CD4-positive, alpha-beta T cell (primary cell): Measurements from ENCODE around the gene GYG2. TPM values are rescaled to one million over a fixed set of nuclear protein-coding genes. Genes with fewer than 3 reads are reported as not detected.

Experiments used
- ATAC-seq: fragments of 200-7000 bp; cut with Tn5 transposase; one replicate; pipeline ENCODE4 v1.10.0; 2022; ENCODE audit warnings: mild to moderate bottlenecking; ENCODE audit not compliant: poor library complexity
- CTCF ChIA-PET: fragments of 350-600 bp; sonication (Branson Sonifier 250); formaldehyde crosslinking; loops from one replicate; lab custom pipeline; 2021; ENCODE audit warnings: antibody characterized with exemption, inconsistent platforms; lab: Charles Lee
- POLR2A ChIA-PET: fragments of 350-600 bp; sonication (Branson Sonifier 250); formaldehyde crosslinking; loops from one replicate; lab custom pipeline; 2021; ENCODE audit warnings: antibody characterized with exemption, inconsistent platforms; lab: Charles Lee
- DNase-seq, 14 experiments: peaks; one replicate each; pipeline ENCODE4 v3.0.0-alpha.2; 2013 to 2020; ENCODE audit warnings: mixed read lengths in 2 of 14
- H3K27ac ChIP-seq, 2 donors: one replicate each; pipeline versions ENCODE4 v1.5.1 to v1.7.0; 2013; ENCODE audit warnings: low read length in 2 of 2, low read depth in 1 of 2, mild to moderate bottlenecking in 1 of 2
- H3K27me3 ChIP-seq, 2 experiments: 1 replicate in 1 of 2; 2 replicates in 1 of 2; pipeline versions ENCODE4 v1.6.1 to v1.7.0; 2013; ENCODE audit warnings: low read length in 2 of 2, control low read depth in 1 of 2, mild to moderate bottlenecking in 1 of 2, moderate library complexity in 1 of 2; ENCODE audit not compliant: insufficient read depth in 2 of 2, control insufficient read depth in 1 of 2
- H3K36me3 ChIP-seq: one replicate; pipeline ENCODE4 v1.6.1; 2013; ENCODE audit warnings: low read length, control low read depth; ENCODE audit not compliant: insufficient read depth
- H3K4me1 ChIP-seq: one replicate; pipeline ENCODE4 v1.6.1; 2013; ENCODE audit warnings: low read length, control low read depth; ENCODE audit not compliant: insufficient read depth
- H3K4me3 ChIP-seq: one replicate; pipeline ENCODE4 v1.5.1; 2013; ENCODE audit warnings: mild to moderate bottlenecking, low read length, moderate library complexity
- H3K9me3 ChIP-seq, 2 experiments: 1 replicate in 1 of 2; 2 replicates in 1 of 2; pipeline versions ENCODE4 v1.6.1 to v1.7.0; 2013; ENCODE audit warnings: low read length in 2 of 2, mild to moderate bottlenecking in 2 of 2, control low read depth in 1 of 2, moderate library complexity in 1 of 2; ENCODE audit not compliant: control insufficient read depth in 1 of 2, insufficient read depth in 1 of 2
- H3K27ac Mint-ChIP-seq: one replicate; pipeline ENCODE4 v1.8.0; 2020; ENCODE audit warnings: mixed read lengths
- H3K27me3 Mint-ChIP-seq: one replicate; pipeline ENCODE4 v1.8.0; 2021; ENCODE audit warnings: mixed read lengths
- H3K36me3 Mint-ChIP-seq: one replicate; pipeline ENCODE4 v1.8.0; 2021; ENCODE audit warnings: low read depth, mixed read lengths
- H3K4me1 Mint-ChIP-seq: one replicate; pipeline ENCODE4 v1.8.0; 2021; ENCODE audit warnings: low read depth, mixed read lengths
- H3K4me3 Mint-ChIP-seq: one replicate; pipeline ENCODE4 v1.8.0; 2020; ENCODE audit warnings: mild to moderate bottlenecking, mixed read lengths
- H3K9me3 Mint-ChIP-seq: one replicate; pipeline ENCODE4 v1.8.0; 2020; ENCODE audit warnings: mixed read lengths
- intact Hi-C, 2 experiments: fragments of 100-400 bp; cut with DNase I in 1 of 2; cut with micrococcal nuclease in 1 of 2; formaldehyde crosslinking; loops; one replicate each; pipeline versions ENCODE4 v1.15.1 to v1.9.0; 2023 to 2025; cut with DNase I, micrococcal nuclease
- total RNA-seq, 174 experiments: library from RNA in 2 of 174; stranded (reverse) in 2 of 174; gene quantifications; one replicate each; pipeline ENCODE4 v1.2.3 and lab custom pipeline; 2021 to 2026
- TF ChIP-seq, protein P1 (sequence below): fragments of 200-600 bp; IDR thresholded peaks from one replicate; pipeline ENCODE4 v1.8.0; 2022; ENCODE audit warnings: antibody characterized with exemption, mild to moderate bottlenecking

The GYG2 gene
- total RNA-seq, 2 experiments from 2014 or later, result not detected

DNA sequence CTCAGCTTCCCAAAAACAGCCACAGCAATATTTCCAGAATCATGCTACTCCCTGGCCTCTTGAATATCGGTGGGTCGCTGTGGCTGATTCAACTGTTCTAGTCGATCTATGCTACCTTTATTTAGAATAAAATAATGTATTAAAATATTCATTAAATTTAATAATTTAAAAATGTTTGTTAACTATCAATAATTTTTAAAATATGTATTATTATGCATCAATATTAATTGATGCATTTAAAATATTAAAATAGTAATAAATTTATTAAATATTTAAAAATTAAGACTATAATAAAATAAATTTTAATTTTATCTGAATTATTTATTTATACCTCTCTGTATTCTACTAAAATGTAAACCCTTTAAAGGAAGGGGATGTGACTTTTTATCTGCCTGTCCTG, 81.4 kb downstream of the GYG2 start:
- Mint-ChIP-seq H3K4me3 (no peak overlapping the region), H3K36me3 (no peaks in the 10 kb centered on the region), H3K9me3 (no peaks in the 10 kb centered on the region), H3K27ac (no peak overlapping the region), H3K27me3 (no peaks in the 10 kb centered on the region), H3K4me1 (no peaks in the 10 kb centered on the region)
- no peak overlapping the region for H3K4me3 ChIP-seq
- no peaks in the 10 kb centered on the region for H3K27me3 ChIP-seq
- H3K36me3 ChIP-seq, result no peaks in the 10 kb centered on the region
- no peak for DNase-seq
- H3K27ac ChIP-seq, result no peak overlapping the region
- no peaks in the 10 kb centered on the region for H3K4me1 ChIP-seq
- ChIA-PET CTCF (no interaction called here), POLR2A (no interaction called here)
- no peak for ATAC-seq
- intact Hi-C loops, result no loop called here
- H3K9me3 ChIP-seq, result no peaks in the 10 kb centered on the region
- TF ChIP-seq, protein P1, sequence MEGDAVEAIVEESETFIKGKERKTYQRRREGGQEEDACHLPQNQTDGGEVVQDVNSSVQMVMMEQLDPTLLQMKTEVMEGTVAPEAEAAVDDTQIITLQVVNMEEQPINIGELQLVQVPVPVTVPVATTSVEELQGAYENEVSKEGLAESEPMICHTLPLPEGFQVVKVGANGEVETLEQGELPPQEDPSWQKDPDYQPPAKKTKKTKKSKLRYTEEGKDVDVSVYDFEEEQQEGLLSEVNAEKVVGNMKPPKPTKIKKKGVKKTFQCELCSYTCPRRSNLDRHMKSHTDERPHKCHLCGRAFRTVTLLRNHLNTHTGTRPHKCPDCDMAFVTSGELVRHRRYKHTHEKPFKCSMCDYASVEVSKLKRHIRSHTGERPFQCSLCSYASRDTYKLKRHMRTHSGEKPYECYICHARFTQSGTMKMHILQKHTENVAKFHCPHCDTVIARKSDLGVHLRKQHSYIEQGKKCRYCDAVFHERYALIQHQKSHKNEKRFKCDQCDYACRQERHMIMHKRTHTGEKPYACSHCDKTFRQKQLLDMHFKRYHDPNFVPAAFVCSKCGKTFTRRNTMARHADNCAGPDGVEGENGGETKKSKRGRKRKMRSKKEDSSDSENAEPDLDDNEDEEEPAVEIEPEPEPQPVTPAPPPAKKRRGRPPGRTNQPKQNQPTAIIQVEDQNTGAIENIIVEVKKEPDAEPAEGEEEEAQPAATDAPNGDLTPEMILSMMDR, result no peak

DNA sequence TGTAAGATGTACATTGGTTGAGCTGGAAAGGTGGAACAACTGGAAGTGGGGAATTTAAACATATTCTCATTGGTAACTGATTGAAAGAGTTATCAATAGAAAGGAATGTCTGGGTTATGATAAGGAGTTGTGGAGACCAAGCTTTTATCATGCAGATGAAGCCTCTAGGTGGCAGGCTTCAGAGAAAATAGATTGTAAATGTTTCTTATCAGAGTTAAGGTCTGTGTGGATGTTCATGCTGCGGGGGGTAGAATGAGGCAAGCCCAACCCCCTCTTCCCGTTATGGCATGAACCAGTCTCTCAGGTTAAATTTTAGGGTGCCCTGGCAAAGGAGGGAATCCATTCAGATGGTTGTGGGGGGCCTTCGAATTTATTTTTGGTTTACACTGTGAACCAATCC, 84.4 kb downstream of the GYG2 start:
- Histone ChIP-seq H3K27me3 (no peaks in the 10 kb centered on the region), H3K36me3 (no peaks in the 10 kb centered on the region), H3K4me3 (no peak overlapping the region), H3K9me3 (peaks cover 0 to 10% of the 10 kb centered on the region in 2 experiments), H3K27ac (no peak overlapping the region), H3K4me1 (no peaks in the 10 kb centered on the region)
- Mint-ChIP-seq H3K27ac (no peak overlapping the region), H3K4me1 (no peaks in the 10 kb centered on the region), H3K9me3 (no peaks in the 10 kb centered on the region), H3K27me3 (no peaks in the 10 kb centered on the region), H3K4me3 (no peak overlapping the region), H3K36me3 (no peaks in the 10 kb centered on the region)
- DNase-seq (no peak), ATAC-seq (no peak)
- CTCF ChIA-PET, result no interaction called here
- intact Hi-C loops, result no loop called here
- TF ChIP-seq, protein P1, result no peak
- POLR2A ChIA-PET, result no interaction called here

DNA sequence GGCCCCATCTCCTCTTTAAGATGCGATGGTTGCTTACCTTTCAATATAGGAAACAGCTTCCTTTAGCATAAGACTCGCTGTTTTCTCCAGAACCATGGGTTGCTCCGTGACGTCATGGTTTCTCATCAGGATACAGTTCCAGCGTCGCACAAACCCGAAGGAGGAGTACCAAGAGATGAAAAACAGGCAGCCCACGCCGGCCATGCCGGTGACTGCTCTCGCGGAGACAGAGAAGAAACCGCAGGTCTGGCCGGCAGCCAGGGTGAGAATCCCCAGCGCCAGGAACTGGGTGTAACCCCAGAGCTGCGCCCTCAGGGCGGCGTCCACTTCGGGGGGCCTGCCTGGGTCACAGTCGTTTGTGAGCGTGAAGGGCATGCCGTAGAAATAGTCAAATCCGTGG, 89.0 kb downstream of the GYG2 start:
- Mint-ChIP-seq H3K4me1 (no peaks in the 10 kb centered on the region), H3K27ac (no peak overlapping the region), H3K27me3 (no peaks in the 10 kb centered on the region), H3K4me3 (no peak overlapping the region), H3K36me3 (no peaks in the 10 kb centered on the region), H3K9me3 (no peaks in the 10 kb centered on the region)
- Histone ChIP-seq H3K4me1 (no peaks in the 10 kb centered on the region), H3K27ac (no peak overlapping the region), H3K36me3 (no peaks in the 10 kb centered on the region), H3K27me3 (no peaks in the 10 kb centered on the region), H3K4me3 (no peak overlapping the region), H3K9me3 (peaks cover 0 to 10% of the 10 kb centered on the region in 2 experiments)
- TF ChIP-seq, protein P1, result no peak
- CTCF ChIA-PET, result no interaction called here
- POLR2A ChIA-PET, result no interaction called here
- no peak for ATAC-seq
- intact Hi-C loops, result no loop called here
- DNase-seq, result no peak
